ENCODE results near the gene SLC15A4.
"Not testable (repeated sequence)": the region's sequence is repeated elsewhere in the genome, so short reads cannot be mapped to it uniquely, and the experiment has no call there.

The SLC15A4 gene

DNA sequence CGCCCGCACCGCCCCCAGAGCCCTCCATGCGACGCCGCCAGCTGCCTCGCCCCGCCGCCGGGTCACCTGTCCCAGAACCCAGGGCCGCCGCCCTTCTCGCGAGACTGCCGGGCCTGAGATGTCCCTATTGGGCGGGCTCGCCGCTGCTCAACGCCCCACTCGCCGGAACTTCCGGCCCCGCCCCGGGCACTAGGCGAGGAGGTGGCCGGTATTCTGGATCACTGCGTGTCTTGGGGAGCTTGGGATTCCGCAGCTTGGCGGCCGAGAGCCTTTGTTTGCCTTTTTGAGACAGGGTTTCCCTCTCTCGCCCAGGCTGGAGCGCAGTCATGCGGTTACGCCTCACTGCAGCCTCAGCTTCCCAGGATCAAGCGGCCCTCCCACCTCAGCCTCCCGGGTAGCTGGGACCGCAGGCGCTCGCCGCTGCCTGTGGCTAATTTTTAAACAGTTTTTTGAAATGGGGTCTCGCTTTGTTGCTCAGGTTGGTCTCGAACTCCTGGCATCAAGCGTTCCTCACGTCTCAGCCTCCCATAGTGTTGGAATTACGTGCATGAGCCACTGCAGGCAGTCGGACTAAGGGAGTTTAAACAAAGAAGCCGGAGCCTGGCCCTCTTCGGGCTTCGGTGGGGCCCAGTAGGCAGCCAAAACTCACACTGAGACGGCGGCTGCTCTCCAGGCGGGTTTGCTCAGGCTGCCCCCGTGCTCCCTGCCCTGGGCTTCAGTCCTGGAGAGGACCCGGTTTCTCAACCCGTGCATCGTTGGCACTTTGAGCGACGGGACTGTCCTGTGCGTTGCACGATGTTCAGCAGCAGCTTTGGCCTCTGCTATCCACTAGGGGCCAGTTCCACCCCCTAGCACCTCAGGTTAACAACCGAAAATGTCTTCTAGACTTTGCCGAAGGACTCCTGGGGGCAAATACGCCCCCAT is at the start of gene SLC15A4:
TSS of gene SLC15A4 (minus strand) at position 43 of the 924 bp plus-strand sequence. CDS start at position 28, 15 bp downstream.
- DNase-seq = peak; percentile 88

DNA sequence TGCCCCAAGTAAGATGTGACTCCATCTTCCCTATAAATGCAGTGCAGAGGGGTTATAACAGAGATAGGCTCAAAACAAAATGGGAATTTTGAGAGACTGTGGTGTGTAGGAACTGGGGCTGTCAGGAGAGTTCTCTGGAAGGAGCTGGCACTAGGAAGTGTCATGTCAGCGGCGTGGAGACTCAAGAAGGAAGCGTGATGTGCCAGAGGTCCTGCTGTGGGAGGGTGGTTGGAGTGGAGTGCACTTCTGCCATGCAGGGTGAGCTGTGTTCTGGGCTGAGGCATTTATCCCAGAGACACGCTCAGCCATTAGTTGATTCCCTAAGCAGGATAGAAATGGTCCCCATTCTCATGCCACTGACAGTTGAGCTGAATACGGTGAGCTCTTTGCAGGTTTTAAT is 48.5 kb upstream of the SLC15A4 start:
- no peak for DNase-seq

DNA sequence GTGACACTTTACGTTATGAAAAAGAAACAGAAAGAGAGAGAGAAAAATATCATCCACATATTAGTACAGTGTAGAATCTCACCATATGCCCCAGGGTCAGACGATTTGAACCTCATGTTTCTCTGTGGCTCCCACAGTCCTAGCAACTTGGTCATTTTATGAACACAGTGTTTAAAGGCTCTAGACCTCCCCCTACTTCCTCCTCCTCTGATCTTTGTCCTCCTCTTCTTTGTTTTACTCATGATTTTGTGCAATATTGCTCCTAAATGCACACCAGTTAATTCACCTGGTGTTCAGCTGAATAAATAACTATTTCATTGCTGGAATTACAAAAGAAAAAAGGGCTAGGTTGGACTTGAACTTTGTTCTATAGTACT is 47.7 kb upstream of the SLC15A4 start:
- DNase-seq = no peak

DNA sequence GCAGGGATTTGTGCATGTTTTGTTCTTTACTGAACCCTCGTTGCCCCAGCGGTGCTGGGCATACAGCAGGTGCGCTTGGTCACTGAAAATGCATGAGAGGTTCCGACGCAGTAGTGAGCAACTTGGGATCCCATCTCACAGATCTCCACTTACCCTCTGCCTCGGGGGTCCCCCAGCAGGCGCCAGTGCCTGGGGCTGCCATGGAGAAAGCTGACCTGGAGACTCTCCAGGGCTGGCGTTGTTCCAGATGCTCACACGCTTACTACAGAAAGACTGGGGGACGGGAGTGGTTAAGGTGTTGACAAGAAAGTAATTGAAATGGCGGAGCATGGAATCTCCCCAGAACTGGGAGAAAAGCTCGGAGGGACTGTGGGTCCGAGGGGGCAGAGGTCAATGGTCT is 43.7 kb upstream of the SLC15A4 start:
- no peak for DNase-seq

DNA sequence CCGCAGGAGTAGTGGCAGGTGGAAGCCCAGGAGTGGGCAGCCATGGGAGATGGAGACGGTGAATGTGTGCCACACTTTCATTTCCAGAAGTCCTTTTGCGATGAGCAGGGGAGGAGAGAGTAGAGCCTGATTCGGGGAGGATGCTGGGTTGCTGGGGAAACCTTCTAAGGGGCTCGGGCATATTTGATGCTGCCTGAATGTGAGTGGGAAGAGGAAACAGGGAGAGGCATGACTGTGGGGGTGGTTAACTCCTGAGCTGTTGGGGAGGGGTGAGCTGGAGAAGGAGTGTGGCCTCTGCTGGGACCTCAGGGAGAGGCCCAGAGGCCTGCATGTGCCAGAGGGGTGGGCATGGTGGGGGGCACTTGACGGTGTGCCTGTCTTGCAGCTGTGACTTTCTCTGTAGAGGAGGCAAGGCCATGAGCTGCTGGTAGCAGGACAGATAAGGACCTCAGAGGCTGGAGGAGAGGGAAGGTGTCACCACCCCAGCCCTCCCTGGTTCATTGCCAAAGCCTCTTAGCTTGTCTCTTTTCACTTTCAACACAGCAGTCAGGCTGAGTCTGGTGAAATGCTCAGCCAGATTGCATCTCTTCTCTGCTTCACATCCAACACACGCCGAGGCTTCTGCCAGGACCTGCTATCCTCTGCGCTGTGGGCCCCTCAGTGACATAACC is 40.9 kb upstream of the SLC15A4 start:
- no peak for DNase-seq

DNA sequence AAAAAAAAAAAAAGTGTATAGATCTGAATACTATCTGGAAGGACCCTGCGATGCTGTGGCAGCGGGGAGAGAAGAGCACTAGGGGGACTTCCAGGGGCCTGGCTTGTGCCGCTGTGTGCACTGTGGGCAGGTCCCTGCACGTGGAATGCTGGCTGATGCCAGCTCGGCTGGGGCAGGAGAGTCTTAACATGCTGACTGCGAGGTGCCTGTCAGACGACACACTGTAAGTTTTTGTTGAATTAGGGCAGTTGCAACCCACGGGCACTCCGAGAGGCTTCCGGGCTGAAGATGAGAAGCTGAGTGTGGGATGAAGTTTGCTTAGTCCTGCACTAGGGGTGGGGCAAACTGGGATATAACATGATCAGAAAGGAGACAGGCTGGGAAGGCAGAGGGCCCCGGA is 40.2 kb upstream of the SLC15A4 start:
- DNase-seq = no peak

DNA sequence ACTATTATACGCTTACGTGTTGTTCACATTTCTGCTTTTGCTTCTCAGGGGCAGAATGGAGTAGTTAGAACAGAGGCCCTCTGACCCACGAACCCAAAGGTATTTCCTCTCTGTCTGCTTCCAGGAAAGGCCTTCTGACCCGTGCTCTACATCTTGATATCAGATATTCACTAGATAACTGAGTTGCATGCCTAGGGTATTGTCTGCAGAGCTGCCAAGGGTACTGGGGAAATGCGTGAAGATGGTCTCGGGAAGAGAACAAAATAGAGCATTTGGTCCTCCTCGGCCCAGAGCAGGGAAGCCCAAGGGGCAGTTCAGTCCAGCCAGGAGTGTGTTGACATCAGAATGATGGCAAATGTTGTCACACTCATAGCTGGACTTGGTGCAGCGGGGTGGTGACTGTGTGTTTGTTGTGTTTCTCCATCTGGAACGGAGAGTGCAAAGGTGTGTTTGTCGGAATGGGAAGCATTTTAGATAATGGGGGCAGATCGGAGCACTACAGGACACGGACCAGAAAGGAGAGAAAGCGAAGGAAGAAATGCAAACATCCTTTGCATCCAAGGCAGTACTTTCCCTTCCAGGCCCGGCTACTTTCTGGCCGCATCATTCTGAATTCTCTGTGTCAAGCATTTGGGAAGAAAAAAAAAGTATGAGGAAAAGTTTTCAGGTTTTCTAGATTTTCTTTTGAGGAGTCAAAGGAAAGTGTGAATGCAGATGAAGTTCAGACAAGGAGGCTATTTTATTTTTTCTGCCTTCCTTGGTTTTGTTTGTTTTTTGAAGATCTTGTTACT is 37.7 kb upstream of the SLC15A4 start:
- DNase-seq = no peak

DNA sequence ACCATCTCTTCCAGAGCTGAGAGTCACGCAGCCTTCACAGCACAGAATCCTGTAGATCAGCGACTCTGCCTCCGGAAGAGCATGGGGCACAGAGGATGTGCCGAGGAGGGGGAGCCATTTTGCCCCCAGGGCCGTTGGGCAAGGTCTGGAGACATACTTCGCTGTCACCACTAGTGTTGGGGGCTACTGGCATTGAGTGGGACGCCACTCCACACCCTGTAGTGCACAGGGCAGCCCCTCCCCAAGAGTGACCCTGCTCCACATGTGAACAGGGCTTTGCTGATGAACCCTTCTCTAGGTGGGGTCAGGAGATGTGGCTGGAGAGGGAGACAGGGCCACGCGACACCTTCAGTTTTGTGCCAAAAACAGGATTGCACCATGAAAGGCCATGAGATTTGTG is 35.6 kb upstream of the SLC15A4 start:
- DNase-seq = no peak

DNA sequence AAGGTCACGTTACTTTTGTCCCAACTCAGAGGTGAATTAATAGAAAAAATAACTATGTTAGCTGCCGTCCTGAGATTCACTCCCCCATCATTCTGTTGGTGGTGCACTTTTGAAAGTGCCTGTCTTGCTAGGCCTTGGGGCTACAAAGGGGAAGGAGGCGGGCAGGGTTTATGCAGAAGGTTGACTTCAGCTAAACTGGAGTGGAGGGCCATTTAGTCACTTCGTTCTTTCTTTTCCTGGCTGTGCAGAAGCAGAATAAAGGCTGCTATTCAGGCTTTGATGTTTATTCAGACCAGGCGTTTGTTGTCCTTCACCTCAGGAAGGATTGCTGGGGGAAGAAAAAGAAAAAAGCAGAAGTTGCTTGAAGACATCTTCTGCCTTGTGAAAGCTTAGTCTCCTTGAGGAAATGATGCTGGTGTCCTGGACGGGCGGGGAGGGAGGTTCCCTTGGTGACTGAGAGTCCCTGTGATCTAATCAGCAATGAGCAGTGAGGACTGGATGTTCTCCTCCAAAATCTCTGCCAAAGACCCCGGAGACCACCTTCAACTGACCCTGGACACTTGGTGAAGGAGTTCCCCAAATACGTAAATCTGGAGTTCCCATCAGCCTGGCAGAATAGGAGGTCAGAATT is 33.5 kb upstream of the SLC15A4 start:
- no peak for DNase-seq

DNA sequence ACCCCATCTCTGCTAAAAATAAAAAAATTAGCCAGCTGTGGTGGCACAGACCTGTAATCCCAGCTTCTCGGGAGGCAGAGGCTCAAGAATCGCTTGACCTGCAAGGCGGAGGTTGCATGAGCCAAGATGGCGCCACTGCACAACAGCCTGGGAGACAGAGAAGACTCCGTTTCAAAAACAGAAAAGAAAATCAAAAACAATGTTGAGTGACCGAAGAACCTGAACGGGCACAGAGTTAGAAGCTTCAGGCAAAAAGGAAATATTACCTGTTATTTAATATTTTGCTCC is 33.0 kb upstream of the SLC15A4 start:
- no peak for DNase-seq

DNA sequence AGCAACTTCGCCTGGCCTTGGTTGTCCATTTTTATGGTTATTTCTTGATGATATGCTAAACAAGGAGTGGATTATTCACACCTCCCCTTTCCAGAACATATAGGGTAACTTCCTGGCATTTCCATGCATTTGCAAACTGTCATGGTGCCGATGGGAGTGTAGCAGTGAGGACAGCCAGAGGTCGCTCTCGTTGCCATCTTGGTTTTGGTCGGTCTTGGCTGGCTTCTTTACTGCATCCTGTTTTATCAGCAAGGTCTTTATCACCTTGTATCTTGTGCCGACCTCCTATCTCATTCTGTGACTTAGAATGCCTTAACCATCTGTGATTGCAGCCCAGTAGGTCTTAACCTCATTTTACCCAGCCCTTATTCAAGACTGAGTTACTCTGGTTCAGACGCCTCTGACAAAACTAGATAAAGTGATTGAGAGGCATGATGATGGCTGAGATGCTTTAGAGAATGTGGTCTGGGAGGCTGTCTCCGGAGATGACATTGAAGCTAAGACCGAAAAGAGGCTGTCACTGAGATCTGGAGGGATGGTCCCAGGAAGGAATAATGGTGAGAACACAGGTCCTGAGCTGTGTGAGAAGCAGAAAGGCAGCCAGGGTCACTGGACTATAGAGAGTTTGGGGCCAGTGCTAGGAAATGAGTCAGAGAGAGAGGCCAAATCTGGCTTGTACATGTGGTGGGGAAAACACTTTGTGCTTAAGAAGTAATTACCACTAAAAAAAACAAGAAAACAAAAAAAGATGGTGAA is 32.5 kb upstream of the SLC15A4 start:
- no peak for DNase-seq

DNA sequence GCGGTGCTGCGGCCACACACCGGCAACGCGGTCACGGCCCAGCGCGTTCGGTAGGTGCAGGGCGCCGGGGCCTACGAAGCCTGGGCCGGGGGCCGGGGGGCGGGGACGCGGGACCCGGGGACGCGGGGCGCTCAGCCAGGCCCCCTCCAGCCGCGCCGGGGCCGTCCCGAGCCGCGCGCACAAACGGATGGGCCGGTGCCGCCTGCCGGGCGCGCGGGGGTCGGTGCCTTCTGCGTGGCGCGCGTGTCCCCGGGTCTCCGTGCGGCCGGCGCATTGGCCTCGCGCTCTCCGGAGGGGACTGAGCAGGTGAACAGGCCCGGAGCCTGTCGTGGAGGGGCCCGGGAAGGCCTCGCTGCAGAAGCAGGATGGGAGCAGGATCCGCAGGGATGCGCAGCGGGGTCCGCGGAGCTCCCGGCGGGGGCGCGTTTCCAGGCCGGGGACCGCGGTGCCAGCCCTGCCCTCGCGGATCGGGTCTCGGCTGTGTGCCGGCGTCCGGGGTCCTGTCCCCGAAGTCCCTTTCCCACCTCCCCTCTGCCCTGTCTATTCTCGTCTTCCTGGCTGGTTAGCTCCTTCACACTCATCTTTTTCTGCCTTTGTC is 29.9 kb upstream of the SLC15A4 start:
- DNase-seq = no peak

DNA sequence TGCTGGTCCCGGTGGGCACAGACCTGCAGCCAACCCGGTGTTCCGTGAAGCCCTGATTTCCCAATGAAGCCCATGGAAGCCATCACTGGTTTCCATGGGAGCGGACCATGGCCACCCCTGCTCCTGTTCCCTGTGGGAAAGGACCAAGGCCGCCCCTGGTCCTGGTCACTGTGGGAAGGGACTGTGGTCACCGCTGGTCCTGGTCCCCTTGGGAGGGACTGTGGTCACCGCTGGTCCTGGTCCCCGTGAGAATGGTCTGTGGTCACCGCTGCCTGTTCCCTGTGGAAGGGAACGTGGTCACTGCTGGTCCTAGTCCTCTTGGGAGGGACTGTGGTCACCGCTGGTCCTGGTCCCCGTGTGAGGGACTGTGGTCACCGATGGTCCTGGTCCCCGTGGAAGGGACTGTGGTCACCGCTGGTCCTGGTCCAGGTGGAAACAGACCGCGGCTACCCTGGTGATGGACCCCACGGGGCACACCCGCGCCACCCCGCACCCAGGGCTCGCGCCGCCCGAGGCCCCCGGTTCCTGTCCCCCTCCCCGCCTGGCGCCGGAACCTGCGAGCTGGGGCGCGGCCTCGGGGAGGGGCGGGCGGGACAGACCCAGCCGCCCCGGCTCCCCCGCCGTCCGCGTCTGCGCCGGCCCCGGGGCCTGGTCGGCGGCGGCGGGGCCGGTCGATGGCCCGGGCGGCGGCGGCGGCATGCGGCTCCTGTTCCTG is 29.3 kb upstream of the SLC15A4 start, which contains the start of gene GLT1D1:
TSS of gene GLT1D1 (plus strand) at position 594 of the 715 bp plus-strand sequence. CDS start at position 698, 104 bp downstream.
- no peak for DNase-seq

DNA sequence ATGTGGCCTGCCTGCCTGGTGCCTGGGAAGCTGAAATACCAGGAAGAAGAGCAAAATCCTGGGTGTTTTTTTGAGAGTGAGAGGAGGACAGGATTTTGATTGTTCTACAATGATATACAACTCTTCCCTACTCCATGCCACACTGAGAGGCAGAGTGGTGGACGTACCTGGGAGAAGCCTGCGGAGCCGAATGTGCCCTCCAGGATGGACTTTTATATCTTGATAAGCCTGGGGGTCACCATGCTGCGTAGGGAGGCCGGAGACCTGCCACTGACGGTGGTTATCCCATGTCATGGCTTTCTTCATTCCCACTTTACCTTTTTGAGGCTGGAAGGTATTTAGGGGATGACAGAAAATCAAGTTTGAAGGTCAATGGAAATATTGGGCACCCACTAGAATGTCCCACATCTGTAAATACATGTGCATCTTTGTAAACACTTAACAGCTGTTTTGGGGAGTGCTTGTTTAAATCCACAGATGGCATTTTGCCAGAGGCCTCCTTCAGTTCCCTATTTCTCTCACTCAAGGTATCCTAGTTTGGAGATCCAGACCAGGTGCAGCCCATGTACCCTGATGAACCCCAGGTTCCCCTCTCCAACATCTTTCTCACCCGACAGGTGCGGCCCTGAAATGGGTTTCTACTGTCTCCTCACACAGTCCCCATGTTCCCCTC is 28.4 kb upstream of the SLC15A4 start:
- DNase-seq = no peak

DNA sequence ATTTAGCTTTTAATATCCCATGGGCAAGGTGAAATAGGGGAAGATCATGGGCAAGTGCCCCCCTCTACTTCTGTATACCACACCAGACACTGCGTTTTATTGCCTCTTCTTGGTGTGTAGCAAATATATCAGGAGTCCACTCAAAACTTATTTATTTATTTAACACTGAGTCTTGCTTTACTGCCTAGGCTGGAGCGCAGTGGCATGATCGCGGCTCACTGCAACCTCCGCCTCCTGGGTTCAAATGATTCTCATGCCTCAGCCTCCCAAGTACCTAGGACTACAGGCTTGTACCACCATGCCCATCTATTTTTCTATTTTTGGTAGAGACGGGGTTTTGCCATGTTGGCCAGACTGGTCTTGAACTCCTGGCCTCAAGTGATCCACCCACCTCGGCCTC is 27.7 kb upstream of the SLC15A4 start:
- DNase-seq = not testable (repeated sequence)

DNA sequence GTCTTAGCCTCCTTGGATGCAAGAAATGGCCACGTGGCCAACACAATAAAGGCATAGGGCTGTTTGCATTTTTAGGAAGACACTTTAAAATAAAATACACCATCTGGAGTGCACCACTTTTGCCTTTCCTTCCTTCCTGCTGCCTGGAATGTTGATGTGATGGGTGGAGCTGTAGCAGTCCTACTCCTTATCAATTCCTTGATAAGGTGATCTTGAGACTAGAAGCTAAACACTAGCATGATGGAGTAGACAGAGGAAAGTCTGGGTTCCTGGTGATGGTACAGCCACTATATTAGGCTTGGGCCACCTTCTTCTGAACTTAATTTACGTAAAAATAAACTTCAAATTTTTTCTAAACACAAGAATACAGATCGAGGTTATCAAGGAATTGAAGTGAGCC is 26.6 kb upstream of the SLC15A4 start:
- DNase-seq = no peak

DNA sequence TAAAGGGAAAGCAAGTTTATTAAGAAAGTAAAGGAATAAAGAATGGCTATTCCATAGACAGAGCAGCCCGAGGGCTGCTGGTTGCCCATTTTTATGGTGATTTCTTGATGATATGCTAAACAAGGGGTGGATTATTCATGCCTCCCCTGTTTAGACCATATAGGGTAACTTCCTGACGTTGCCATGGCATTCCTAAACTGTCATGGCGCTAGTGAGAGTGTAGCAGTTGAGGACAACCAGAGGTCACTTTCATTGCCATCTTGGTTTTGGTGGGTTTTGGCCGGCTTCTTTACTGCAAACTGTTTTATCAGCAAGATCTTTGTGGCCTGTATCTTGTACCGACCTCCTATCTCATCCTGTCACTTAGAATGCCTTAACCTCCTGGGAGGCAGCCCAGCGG is 26.0 kb upstream of the SLC15A4 start:
- not testable (repeated sequence) for DNase-seq

DNA sequence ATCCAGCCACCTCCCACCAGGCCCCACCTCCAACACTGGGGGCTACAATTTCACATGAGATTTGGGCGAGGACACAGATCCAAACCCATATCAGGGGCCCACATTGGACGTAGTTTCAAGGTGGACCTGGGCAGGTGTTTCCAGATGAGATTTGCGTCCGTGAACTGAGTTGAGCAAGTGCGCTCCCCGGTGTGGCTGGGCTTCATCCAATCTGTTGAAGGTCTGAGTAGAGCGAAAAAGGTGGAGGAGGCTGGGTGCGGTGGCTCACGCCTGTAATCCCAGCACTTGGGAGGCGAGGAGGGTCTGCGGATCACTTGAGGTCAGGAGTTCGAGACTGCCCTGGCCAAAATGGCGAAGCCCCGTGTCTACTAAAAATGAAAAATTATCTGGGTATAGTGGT is 24.6 kb upstream of the SLC15A4 start:
- DNase-seq = no peak

DNA sequence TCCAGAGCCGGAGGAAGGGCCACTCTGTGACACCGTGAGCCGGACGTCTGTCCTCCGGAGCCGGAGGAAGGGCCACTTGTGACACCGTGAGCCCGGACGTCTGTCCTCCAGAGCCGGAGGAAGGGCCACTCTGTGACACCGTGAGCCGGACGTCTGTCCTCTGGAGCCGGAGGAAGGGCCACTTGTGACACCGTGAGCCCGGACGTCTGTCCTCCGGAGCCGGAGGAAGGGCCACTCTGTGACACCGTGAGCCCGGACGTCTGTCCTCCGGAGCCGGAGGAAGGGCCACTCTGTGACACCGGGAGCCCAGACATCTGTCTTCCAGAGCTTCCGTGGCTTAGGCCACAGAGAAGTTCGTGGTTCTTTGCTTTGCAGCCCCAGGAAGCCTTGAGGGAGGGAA is 22.9 kb upstream of the SLC15A4 start:
- not testable (repeated sequence) for DNase-seq

DNA sequence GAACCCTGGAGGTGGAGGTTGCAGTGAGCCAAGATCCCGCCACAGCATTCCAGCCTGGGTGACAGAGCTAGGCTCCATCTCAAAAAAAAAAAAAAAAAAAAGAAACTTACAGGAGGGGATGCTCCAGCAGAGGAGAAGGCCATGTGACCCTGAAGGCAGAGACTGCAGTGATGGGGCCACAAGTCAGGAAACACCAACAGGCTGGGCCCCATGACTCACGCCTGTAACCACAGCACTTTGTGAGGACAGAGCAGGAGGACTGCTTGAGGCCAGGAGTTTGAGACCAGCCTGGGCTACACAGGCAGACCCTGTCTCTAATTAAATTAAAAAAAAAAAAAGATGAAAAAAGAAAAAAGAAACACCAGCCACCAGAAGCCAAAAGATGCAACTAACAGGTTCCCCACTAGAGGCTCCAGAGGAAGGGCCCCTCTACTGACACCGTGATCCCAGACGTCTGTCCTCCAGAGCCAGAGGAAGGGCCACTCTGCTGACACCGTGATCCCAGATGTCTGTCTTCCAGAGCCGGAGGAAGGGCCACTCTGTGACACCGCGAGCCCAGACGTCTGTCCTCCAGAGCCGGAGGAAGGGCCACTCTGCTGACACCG is 20.4 kb upstream of the SLC15A4 start:
- DNase-seq = no peak

Measured in NCI-H1048 (cell line).